HCT116 (cell line): ENCODE measurements around the gene ACY1. TPM values are rescaled to one million over a fixed set of nuclear protein-coding genes. Genes with fewer than 3 reads are reported as not detected.

ENCODE experiments used
- ATAC-seq: fragments of 200-7000 bp; cut with Tn5 transposase; 2 replicates; pipeline ENCODE4 v1.9.1; 2020; ENCODE audit warnings: mild to moderate bottlenecking, moderate library complexity
- BruUV-seq: library from RNA; stranded (reverse); fragments of 400-500 nt; replicated peaks from 2 replicates; lab custom pipeline; 2021; lab: Mats Ljungman, UMichigan
- CTCF ChIA-PET: fragments of 300-600 bp; sonication (Branson Sonifier 250); formaldehyde crosslinking; loops from one replicate; lab custom pipeline; 2021; ENCODE audit warnings: antibody characterized with exemption; lab: Charles Lee
- POLR2A ChIA-PET: fragments of 300-600, 350-600 bp; sonication (Branson Sonifier 250); formaldehyde crosslinking; loops from one replicate; lab custom pipeline; 2021; ENCODE audit warnings: antibody characterized with exemption; lab: Charles Lee
- RAD21 ChIA-PET, 2 experiments: fragments of 300-600 bp; sonication (Branson Sonifier 250); formaldehyde crosslinking; loops; one replicate each; lab custom pipeline; 2023; ENCODE audit warnings: low total read pairs in 2 of 2; ENCODE audit not compliant: uncharacterized antibody in 2 of 2, unreplicated experiment in 2 of 2, low non-redundant PET in 1 of 2; lab: Charles Lee
- DNase-seq: peaks from one replicate; pipeline ENCODE4 v3.0.0-alpha.2; 2010; ENCODE audit warnings: low read depth, low spot score
- H2AFZ ChIP-seq: fragments of 200-600 bp; shearing (Covaris generic), sonication (generic); 2 replicates; pipeline ENCODE4 v1.6.1; 2017; ENCODE audit warnings: low read depth, mixed run types, mixed read lengths, antibody characterized with exemption, low read length; ENCODE audit not compliant: poor library complexity, severe bottlenecking
- H3K27ac ChIP-seq: 2 replicates; pipeline ENCODE4 v1.5.1; 2012; ENCODE audit warnings: low read depth, low read length
- H3K27me3 ChIP-seq: fragments of 200-600 bp; sonication (generic); 2 replicates; pipeline ENCODE4 v1.6.1; 2016; ENCODE audit warnings: mixed run types, low read length, mixed read lengths; ENCODE audit not compliant: insufficient read depth
- H3K36me3 ChIP-seq, 2 experiments: fragments of 200-500 bp in 1 of 2; fragments of 200-600 bp in 1 of 2; sonication (Bioruptor generic) in 1 of 2; sonication (generic) in 1 of 2; 2 replicates each; pipeline versions ENCODE4 v1.5.1 to v1.6.1; 2014 to 2016; ENCODE audit warnings: low read length in 2 of 2, inconsistent platforms in 1 of 2, mixed read lengths in 1 of 2, mixed run types in 1 of 2; ENCODE audit not compliant: insufficient read depth in 2 of 2, control insufficient read depth in 1 of 2
- H3K4me1 ChIP-seq, 2 experiments: fragments of 200-600 bp in 1 of 2; sonication (generic) in 1 of 2; 2 replicates each; pipeline versions ENCODE4 v1.5.1 to v1.6.1; 2012 to 2017; ENCODE audit warnings: low read length in 2 of 2, inconsistent platforms in 1 of 2, mild to moderate bottlenecking in 1 of 2, mixed read lengths in 1 of 2, mixed run types in 1 of 2, moderate library complexity in 1 of 2; ENCODE audit not compliant: insufficient read depth in 2 of 2, control insufficient read depth in 1 of 2
- H3K4me2 ChIP-seq: fragments of 200-600 bp; sonication (generic); 2 replicates; pipeline ENCODE4 v1.6.1; 2017; ENCODE audit warnings: mixed run types, low read length, mixed read lengths
- H3K4me3 ChIP-seq, 2 experiments: fragments of 200-600 bp in 1 of 2; sonication (generic) in 1 of 2; replicated peaks in 1 of 2; 2 replicates each; pipeline ENCODE4 v1.5.1; 2011 to 2016; ENCODE audit warnings: low read length in 2 of 2, control low read depth in 1 of 2, low read depth in 1 of 2, mild to moderate bottlenecking in 1 of 2, mixed read lengths in 1 of 2, mixed run types in 1 of 2
- H3K79me2 ChIP-seq: fragments of 200-600 bp; sonication (generic); 2 replicates; pipeline ENCODE4 v1.6.1; 2017; ENCODE audit warnings: mild to moderate bottlenecking, mixed run types, low read length, moderate library complexity, mixed read lengths; ENCODE audit not compliant: insufficient read depth
- H3K9ac ChIP-seq: fragments of 200-600 bp; sonication (generic); 2 replicates; pipeline ENCODE4 v1.6.1; 2016; ENCODE audit warnings: low read length, mixed read lengths
- H3K9me2 ChIP-seq: fragments of 200-600 bp; sonication (generic), shearing (Covaris generic); 2 replicates; pipeline ENCODE4 v1.6.1; 2017; ENCODE audit warnings: mixed run types, mild to moderate bottlenecking, moderate library complexity; ENCODE audit not compliant: insufficient read depth
- H3K9me3 ChIP-seq, 2 experiments: fragments of 200-500 bp in 1 of 2; fragments of 200-600 bp in 1 of 2; sonication (Bioruptor generic) in 1 of 2; sonication (generic) in 1 of 2; 2 replicates each; pipeline ENCODE4 v1.6.1; 2014 to 2017; ENCODE audit warnings: low read length in 2 of 2, mixed read lengths in 2 of 2, inconsistent platforms in 1 of 2, low read depth in 1 of 2, mild to moderate bottlenecking in 1 of 2, mixed run types in 1 of 2, moderate library complexity in 1 of 2; ENCODE audit not compliant: control insufficient read depth in 1 of 2, insufficient read depth in 1 of 2
- H4K20me1 ChIP-seq: fragments of 200-600 bp; sonication (generic), shearing (Covaris generic); 2 replicates; pipeline ENCODE4 v1.6.1; 2017; ENCODE audit warnings: mixed run types, mild to moderate bottlenecking, moderate library complexity; ENCODE audit not compliant: insufficient read depth
- CBX3 ChIP-seq: IDR thresholded peaks from 2 replicates; pipeline ENCODE4 v1.6.1; 2012; ENCODE audit warnings: low read depth
- ELF1 ChIP-seq: IDR thresholded peaks from 2 replicates; pipeline ENCODE4 v1.6.1; 2012; ENCODE audit warnings: low read depth, borderline replicate concordance
- POLR2A ChIP-seq: IDR thresholded peaks from 2 replicates; pipeline ENCODE4 v1.7.0; 2011; ENCODE audit warnings: borderline replicate concordance; ENCODE audit not compliant: insufficient read depth, insufficient read length; ENCODE audit errors: extremely low read depth
- RAD21 ChIP-seq: IDR thresholded peaks from 2 replicates; pipeline ENCODE4 v1.6.1; 2012; ENCODE audit warnings: low read depth, mild to moderate bottlenecking
- SIN3A ChIP-seq: IDR thresholded peaks from 2 replicates; pipeline ENCODE4 v1.6.1; 2012; ENCODE audit warnings: low read depth
- SRF ChIP-seq: IDR thresholded peaks from 2 replicates; pipeline ENCODE4 v1.6.1; 2012; ENCODE audit warnings: low read depth
- intact Hi-C: fragments of 100-400 bp; cut with micrococcal nuclease; formaldehyde crosslinking; loops from 2 replicates; pipeline ENCODE4 v1.10.0; 2022
- total RNA-seq: library from RNA; stranded (reverse); gene quantifications from one replicate; pipeline ENCODE4 v1.2.1, GENCODE V29; 2021; ENCODE audit not compliant: unreplicated experiment
- TF ChIP-seq, protein P1 (sequence below), 3 experiments: fragments of 200-600 bp in 1 of 3; sonication (generic) in 1 of 3; IDR thresholded peaks in 2 of 3; conservative IDR thresholded peaks in 1 of 3; 2 replicates each; pipeline ENCODE4 v1.5.1; 2012 to 2017; ENCODE audit warnings: low read depth in 2 of 3, low read length in 2 of 3, antibody characterized with exemption in 1 of 3, borderline replicate concordance in 1 of 3, control low read depth in 1 of 3, mild to moderate bottlenecking in 1 of 3, mixed read lengths in 1 of 3, mixed run types in 1 of 3, moderate library complexity in 1 of 3; ENCODE audit not compliant: insufficient read depth in 1 of 3

The ACY1 gene
- total RNA-seq, 1 experiment from 2014 or later, result 73.2 TPM

GRCh38 chr3:52006820-52007133, 23.4 kb downstream of the ACY1 start:
- H3K9me3 ChIP-seq, result no peaks in the 10 kb centered on the region
- no peak overlapping the region for H2AFZ ChIP-seq
- no TSS peak for BruUV-seq
- peaks cover 4 to 15% of the 10 kb centered on the region in 2 experiments; a peak in 3 of 4 replicates for H3K4me1 ChIP-seq
- DNase-seq, result no peak
- no peaks in the 10 kb centered on the region for H3K79me2 ChIP-seq
- intact Hi-C loops, result no loop called here
- no peaks in the 10 kb centered on the region for H3K36me3 ChIP-seq
- POLR2A ChIA-PET, result no interaction called here
- H3K4me2 ChIP-seq, result no peak overlapping the region
- RAD21 ChIA-PET, result no interaction called here
- TF ChIP-seq RAD21, result no peak
- TF ChIP-seq POLR2A, result no peak
- TF ChIP-seq, protein P1, sequence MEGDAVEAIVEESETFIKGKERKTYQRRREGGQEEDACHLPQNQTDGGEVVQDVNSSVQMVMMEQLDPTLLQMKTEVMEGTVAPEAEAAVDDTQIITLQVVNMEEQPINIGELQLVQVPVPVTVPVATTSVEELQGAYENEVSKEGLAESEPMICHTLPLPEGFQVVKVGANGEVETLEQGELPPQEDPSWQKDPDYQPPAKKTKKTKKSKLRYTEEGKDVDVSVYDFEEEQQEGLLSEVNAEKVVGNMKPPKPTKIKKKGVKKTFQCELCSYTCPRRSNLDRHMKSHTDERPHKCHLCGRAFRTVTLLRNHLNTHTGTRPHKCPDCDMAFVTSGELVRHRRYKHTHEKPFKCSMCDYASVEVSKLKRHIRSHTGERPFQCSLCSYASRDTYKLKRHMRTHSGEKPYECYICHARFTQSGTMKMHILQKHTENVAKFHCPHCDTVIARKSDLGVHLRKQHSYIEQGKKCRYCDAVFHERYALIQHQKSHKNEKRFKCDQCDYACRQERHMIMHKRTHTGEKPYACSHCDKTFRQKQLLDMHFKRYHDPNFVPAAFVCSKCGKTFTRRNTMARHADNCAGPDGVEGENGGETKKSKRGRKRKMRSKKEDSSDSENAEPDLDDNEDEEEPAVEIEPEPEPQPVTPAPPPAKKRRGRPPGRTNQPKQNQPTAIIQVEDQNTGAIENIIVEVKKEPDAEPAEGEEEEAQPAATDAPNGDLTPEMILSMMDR (IDR thresholded peaks at IDR 0.05 in 2 of 3, conservative IDR thresholded peaks at IDR 0.05 in 1 of 3; ENCODE audit: borderline replicate concordance in 1 of 3, insufficient read depth in 1 of 3, low read depth in 2 of 3, low read length in 2 of 3), result no peak
- no peak for TF ChIP-seq ELF1
- TF ChIP-seq, all 23 proteins: peak for 0
- Histone ChIP-seq H3K27me3 (no peaks in the 10 kb centered on the region), H3K9me2 (no peaks in the 10 kb centered on the region), H3K4me3 (no peak overlapping the region), H4K20me1 (no peaks in the 10 kb centered on the region), H3K9ac (no peak overlapping the region), H3K27ac (no peak overlapping the region)
- CTCF ChIA-PET, result no interaction called here
- no peak for ATAC-seq

GRCh38 chr3:52007291-52007690, 24.0 kb downstream of the ACY1 start:
- no TSS peak for BruUV-seq
- Histone ChIP-seq H3K4me2 (no peak overlapping the region), H3K4me3 (no peak overlapping the region), H3K27ac (no peak overlapping the region), H3K9me2 (no peaks in the 10 kb centered on the region), H3K27me3 (no peaks in the 10 kb centered on the region), H3K4me1 (peaks cover 4 to 12% of the 10 kb centered on the region in 2 experiments; a peak in 3 of 4 replicates), H3K9ac (no peak overlapping the region), H3K79me2 (no peaks in the 10 kb centered on the region), H2AFZ (no peak overlapping the region), H3K9me3 (no peaks in the 10 kb centered on the region), H4K20me1 (no peaks in the 10 kb centered on the region), H3K36me3 (no peaks in the 10 kb centered on the region)
- DNase-seq, result no peak
- intact Hi-C loops, result no loop called here
- TF ChIP-seq SRF, result no peak
- TF ChIP-seq SIN3A, result no peak
- no peak for TF ChIP-seq CBX3
- TF ChIP-seq POLR2A, result no peak
- TF ChIP-seq RAD21, result no peak
- no peak for ATAC-seq
- ChIA-PET CTCF (no interaction called here), RAD21 (interaction anchor here in 1 of 2 experiments (0.8 kb wide), 1 partner anchor 210 kb away, joined by 3 read pairs; no protein-coding TSS in a partner anchor), POLR2A (no interaction called here)
